Thymus (tissue), 11 donors: ENCODE measurements around the gene PSMA2. TPM values are rescaled to one million over a fixed set of nuclear protein-coding genes. Genes with fewer than 3 reads are reported as not detected.

Experiments used
- DNase-seq, 9 donors: peaks; one replicate each; pipeline ENCODE4 v3.0.0-alpha.2; 2013; ENCODE audit warnings: low spot score in 9 of 9, low read depth in 6 of 9, missing footprints in 1 of 9
- H3K27ac ChIP-seq, 2 donors: one replicate each; pipeline ENCODE4 v1.5.1; 2013; ENCODE audit warnings: control low read depth in 1 of 2, low read depth in 1 of 2, low read length in 1 of 2, mild to moderate bottlenecking in 1 of 2, moderate library complexity in 1 of 2
- H3K27me3 ChIP-seq, 2 donors: one replicate each; pipeline ENCODE4 v1.5.1; 2013; ENCODE audit warnings: low read length in 1 of 2; ENCODE audit not compliant: control insufficient read depth in 2 of 2, insufficient read depth in 1 of 2
- H3K36me3 ChIP-seq, 2 donors: one replicate each; pipeline ENCODE4 v1.5.1; 2013; ENCODE audit warnings: low read length in 1 of 2, mild to moderate bottlenecking in 1 of 2, moderate library complexity in 1 of 2; ENCODE audit not compliant: control insufficient read depth in 2 of 2, insufficient read depth in 2 of 2
- H3K4me1 ChIP-seq, 2 donors: one replicate each; pipeline ENCODE4 v1.5.1; 2013; ENCODE audit warnings: low read length in 2 of 2; ENCODE audit not compliant: control insufficient read depth in 2 of 2, insufficient read depth in 2 of 2
- H3K4me3 ChIP-seq, 2 donors: one replicate each; pipeline ENCODE4 v1.5.1; 2013; ENCODE audit warnings: low read length in 2 of 2, control low read depth in 1 of 2, mild to moderate bottlenecking in 1 of 2
- H3K9me3 ChIP-seq, 2 donors: one replicate each; pipeline ENCODE4 v1.5.1; 2013; ENCODE audit warnings: low read length in 1 of 2, mild to moderate bottlenecking in 1 of 2; ENCODE audit not compliant: control insufficient read depth in 2 of 2, insufficient read depth in 1 of 2
- WGBS: extraction: QIAGEN DNeasy Blood & Tissue Kit; methylation state at CpG from one replicate; pipeline ENCODE4 v1.1.7; 2013; 5-methylcytosine and 5-hydroxymethylcytosine counted together
- polyA plus RNA-seq: library from polyadenylated mRNA; stranded (reverse); fragments of 200-250 nt; gene quantifications from one replicate; pipeline ENCODE4 v1.2.3, GENCODE V29; 2013
- total RNA-seq: library from RNA; stranded (reverse); fragments of 120-200 nt; gene quantifications from one replicate; pipeline ENCODE4 v1.2.4, GENCODE V29; 2013
- donor health status: healthy.

PSMA2 gene
- total and polyA plus RNA-seq, 2 donors, result 208 to 226 TPM

DNA sequence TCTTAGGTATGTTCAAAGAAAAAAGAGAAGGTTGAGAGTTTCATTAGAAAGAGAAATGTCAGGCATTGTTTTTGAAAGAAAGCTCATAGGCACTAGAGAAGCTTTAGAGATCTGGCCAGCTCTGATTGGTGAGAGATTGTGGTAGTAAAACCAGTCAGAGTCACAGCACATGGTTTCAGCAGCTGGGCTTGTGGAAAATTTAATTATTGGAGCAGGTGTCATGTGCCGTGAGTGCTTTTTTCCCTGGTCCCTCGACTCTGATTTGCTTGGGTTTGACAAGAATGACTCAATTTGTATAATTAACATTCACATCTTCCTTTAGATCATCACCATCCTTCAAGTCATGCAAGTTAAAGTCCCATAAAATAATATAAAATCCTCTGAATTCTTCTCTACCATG, 35.4 kb upstream of the PSMA2 start:
- Histone ChIP-seq H3K9me3 (no peaks in the 10 kb centered on the region), H3K36me3 (no peaks in the 10 kb centered on the region), H3K4me1 (no peaks in the 10 kb centered on the region), H3K4me3 (no peak overlapping the region), H3K27me3 (no peaks in the 10 kb centered on the region), H3K27ac (no peak overlapping the region)
- no peak for DNase-seq
- 94% methylated on average over 2 of the region's 2 CpGs for WGBS

DNA sequence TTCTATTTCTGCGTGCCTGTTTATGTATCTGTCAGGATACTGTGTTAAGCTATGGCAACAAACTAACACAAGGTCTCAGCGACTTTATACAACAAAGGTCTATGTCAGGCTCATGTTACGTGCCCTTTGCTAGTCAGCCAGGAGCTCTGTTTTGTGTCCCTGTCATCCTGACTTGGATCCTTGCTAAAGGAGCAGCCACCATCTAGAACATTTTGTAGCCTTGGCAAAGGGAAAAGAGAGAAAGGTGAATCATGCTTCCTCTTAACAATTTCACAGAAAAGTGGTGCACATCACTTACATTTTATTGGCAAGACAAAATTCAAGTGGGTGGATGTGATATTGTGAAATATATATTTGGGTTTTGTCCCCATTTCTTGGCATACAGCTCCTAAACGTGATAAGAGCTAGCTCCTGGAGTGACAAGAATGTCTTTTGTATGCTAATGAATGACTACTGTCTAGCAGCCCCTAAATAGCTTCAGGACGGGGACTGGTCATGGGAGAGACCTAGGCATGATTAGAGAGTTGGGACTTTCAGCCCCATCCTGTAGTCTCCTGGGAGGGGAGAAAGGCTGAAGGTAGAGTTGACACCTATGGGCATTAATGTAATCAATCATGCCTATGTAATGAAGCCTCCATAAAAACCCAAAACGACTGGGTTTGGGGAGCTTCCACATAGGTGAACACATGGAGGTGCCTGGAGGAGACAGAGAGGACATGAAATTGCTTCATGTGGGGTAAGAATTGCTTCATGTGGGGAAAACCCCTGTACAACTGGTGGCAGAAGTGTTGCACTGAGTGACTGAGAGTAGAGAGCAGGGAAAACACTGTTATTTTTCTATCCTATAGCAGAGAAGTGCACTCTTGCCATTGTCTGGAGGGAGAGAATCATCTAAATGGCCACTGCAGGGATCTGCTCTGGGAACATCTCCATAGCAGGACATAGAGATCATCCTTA, 33.2 kb upstream of the PSMA2 start:
- Histone ChIP-seq H3K36me3 (no peaks in the 10 kb centered on the region), H3K27ac (no peak overlapping the region), H3K9me3 (no peaks in the 10 kb centered on the region), H3K27me3 (no peaks in the 10 kb centered on the region), H3K4me3 (no peak overlapping the region), H3K4me1 (no peaks in the 10 kb centered on the region)
- DNase-seq, result no peak
- WGBS, result 79% methylated on average over 6 of the region's 6 CpGs

DNA sequence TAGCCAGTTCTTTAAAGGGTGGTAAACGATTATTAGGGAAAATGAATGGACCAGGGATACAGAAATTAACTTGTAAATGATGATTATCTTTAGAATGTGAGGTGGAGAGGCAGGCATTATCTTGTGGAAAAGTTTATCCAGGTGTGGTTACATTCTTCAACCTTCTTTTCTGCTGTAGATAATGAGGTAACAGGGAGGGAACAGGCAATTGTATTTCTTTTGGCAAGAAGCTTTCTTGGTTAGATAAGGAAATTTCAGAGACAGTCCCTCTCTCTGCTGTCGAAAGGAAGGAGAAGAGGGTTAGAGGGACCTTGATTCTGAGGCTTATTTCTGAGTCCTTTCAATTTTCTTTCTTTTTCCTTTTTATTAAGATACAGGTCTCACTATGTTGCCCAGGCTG, 32.3 kb upstream of the PSMA2 start:
- WGBS, result 77% methylated on average over 2 of the region's 2 CpGs
- Histone ChIP-seq H3K36me3 (no peaks in the 10 kb centered on the region), H3K4me3 (no peak overlapping the region), H3K4me1 (no peaks in the 10 kb centered on the region), H3K9me3 (no peaks in the 10 kb centered on the region), H3K27me3 (no peaks in the 10 kb centered on the region), H3K27ac (no peak overlapping the region)
- no peak for DNase-seq

DNA sequence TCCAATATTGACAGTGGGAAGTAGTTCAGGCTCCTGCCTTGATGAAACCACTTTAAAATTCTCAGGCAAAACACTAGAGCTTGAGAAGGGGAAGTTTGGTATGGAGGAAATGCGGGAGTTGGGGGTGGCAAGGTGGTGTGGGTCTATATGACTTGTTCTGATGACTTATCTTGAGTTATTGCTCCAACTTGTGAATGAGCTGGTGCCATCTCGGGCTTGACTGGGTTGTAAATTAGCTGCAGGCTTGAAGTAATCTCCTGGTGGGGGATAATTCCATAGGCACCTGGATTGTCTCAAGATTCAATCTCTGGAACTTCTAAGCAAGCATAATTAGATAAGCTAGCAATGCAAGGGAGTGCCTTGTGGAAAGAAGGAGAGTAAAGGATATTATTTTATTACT, 29.2 kb upstream of the PSMA2 start:
- 13% methylated on average over 2 of the region's 2 CpGs for WGBS
- H3K27me3 ChIP-seq, result no peaks in the 10 kb centered on the region
- DNase-seq, result no peak
- no peaks in the 10 kb centered on the region for H3K4me1 ChIP-seq
- no peak overlapping the region for H3K4me3 ChIP-seq
- no peaks in the 10 kb centered on the region for H3K9me3 ChIP-seq
- H3K27ac ChIP-seq, result no peak overlapping the region
- H3K36me3 ChIP-seq, result no peaks in the 10 kb centered on the region

DNA sequence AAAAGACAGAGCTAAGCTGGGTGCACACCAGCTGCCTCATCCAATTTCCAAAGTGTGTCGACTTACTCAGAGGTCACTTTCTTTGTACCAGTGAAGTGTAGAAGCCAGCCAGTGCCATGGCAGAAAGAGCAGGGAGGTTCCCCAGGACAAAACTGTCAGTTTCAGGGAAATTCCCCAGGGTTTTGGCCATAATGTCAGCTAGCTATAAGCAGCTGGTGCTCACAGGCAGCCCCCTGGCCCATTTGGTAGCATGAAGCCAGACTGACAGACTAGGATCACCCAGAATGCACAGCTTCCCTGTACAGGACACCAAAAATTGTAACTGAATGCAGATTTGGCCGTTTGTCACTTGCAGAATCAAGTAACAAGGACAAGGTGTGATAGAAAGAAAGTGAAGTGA, 28.8 kb upstream of the PSMA2 start:
- H3K9me3 ChIP-seq, result no peaks in the 10 kb centered on the region
- no peak for DNase-seq
- no peak overlapping the region for H3K27ac ChIP-seq
- 54% methylated on average over 2 of the region's 2 CpGs for WGBS
- H3K36me3 ChIP-seq, result no peaks in the 10 kb centered on the region
- no peaks in the 10 kb centered on the region for H3K27me3 ChIP-seq
- no peak overlapping the region for H3K4me3 ChIP-seq
- no peaks in the 10 kb centered on the region for H3K4me1 ChIP-seq

DNA sequence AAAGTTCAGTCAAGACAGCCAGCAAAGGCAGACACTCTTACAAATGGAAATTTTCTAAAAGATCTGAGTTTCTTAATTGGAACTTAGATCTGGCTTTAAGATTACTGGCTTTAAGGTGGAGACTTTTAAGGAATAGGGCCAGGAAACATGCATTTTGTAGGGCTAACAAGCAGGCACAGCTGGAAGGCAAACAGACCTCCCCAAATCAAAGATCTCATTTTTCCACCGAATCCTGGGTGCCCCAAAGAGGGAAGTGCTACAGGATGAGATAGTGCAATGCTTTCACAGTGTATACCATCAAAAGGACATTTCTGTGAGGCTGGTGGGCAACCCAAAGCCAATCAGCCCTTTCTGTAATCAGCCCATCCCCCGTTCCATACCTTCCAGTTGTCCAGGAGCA, 27.6 kb upstream of the PSMA2 start:
- Histone ChIP-seq H3K4me1 (no peaks in the 10 kb centered on the region), H3K9me3 (no peaks in the 10 kb centered on the region), H3K27me3 (no peaks in the 10 kb centered on the region), H3K4me3 (no peak overlapping the region), H3K27ac (no peak overlapping the region), H3K36me3 (no peaks in the 10 kb centered on the region)
- 87% methylated on average over 2 of the region's 2 CpGs for WGBS
- DNase-seq, result no peak

DNA sequence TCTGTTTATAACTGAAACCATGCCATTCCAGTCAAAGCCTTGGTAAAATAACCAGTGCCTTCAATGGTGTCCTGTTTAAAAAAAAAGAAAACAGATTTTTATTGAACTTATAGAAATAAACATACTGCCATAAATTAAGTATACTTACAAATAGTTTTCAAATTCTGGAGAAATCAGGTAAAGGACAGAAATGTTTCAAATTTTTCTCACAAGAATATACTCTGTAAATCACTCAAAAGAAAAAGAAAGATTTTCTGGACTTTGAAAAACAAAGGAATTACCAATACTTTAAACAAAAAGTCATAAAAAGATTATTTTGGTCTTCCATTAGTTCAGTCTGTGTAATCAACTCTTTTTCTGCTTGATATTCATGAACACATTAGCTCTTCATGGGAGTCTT, 24.1 kb upstream of the PSMA2 start:
- Histone ChIP-seq H3K4me3 (no peak overlapping the region), H3K27ac (no peak overlapping the region), H3K9me3 (no peaks in the 10 kb centered on the region), H3K36me3 (no peaks in the 10 kb centered on the region), H3K27me3 (no peaks in the 10 kb centered on the region), H3K4me1 (no peaks in the 10 kb centered on the region)
- no peak for DNase-seq

DNA sequence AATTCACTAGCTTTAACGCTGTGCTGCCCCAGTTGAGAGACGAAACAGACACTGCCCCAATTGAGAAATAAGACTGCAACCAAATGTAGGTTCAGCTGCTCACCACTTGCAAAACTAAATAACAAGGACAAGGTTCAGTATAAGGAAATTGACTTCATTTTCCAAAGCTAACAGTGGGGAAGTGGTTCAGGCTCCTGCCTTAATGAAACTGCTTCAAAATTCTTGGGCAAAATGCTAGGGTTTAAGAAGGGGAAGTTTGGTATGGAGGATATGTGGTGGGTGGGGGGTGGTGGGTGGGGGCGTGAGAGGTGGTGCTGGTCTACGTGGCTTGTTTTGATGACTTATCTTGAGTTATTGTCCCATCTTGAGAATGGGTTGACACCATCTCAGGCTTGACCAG, 22.0 kb upstream of the PSMA2 start:
- H3K36me3 ChIP-seq, result no peaks in the 10 kb centered on the region
- H3K27ac ChIP-seq, result no peak overlapping the region
- H3K4me1 ChIP-seq, result no peaks in the 10 kb centered on the region
- no peaks in the 10 kb centered on the region for H3K27me3 ChIP-seq
- no peak overlapping the region for H3K4me3 ChIP-seq
- H3K9me3 ChIP-seq, result no peaks in the 10 kb centered on the region
- 94% methylated on average over 4 of the region's 4 CpGs for WGBS
- no peak for DNase-seq

DNA sequence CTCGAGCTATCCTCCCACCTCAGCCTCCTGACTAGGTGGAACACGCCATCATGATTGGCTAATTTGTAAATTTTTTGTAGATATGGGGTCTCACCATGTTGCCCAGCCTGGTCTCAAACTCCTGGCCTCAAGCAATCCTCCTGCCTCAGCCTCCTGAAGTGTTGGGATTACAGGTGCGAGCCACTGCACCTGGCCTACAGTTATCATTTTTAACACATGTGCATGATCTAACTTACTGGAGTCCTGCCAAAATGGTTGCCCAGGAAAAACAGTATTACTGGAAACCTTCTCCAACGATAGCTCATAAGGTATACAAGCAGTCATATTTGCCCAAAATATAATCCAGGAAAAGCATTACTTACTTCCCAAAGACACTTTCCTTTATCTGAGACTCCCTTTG, 20.4 kb upstream of the PSMA2 start:
- no peaks in the 10 kb centered on the region for H3K27me3 ChIP-seq

More for the DNA sequence above, 20.4 kb upstream of the PSMA2 start:
- 92% methylated on average over 4 of the region's 4 CpGs for whole genome bisulfite sequencing
- Histone ChIP-seq H3K4me3 (no peak overlapping the region), H3K4me1 (no peaks in the 10 kb centered on the region), H3K9me3 (no peaks in the 10 kb centered on the region), H3K36me3 (no peaks in the 10 kb centered on the region), H3K27ac (no peak overlapping the region)
- DNase-seq, result no peak
